GM18951 (cell line): Measurements from ENCODE around the gene RASSF3.

Source experiments
- POLR2A ChIP-seq: IDR thresholded peaks from 4 replicates; pipeline ENCODE4 v1.6.1; 2011; ENCODE audit warnings: mild to moderate bottlenecking; ENCODE audit not compliant: insufficient read length, insufficient read depth; ENCODE audit errors: extremely low read depth
- in situ Hi-C: fragments of 300-500 bp; cut with MboI; formaldehyde crosslinking; loops from one replicate; pipeline ENCODE4 v1.12.0; 2022; ENCODE audit warnings: low sequenced_read_pairs, mixed read lengths, inconsistent platforms; ENCODE audit not compliant: unreplicated experiment

RASSF3 gene

DNA sequence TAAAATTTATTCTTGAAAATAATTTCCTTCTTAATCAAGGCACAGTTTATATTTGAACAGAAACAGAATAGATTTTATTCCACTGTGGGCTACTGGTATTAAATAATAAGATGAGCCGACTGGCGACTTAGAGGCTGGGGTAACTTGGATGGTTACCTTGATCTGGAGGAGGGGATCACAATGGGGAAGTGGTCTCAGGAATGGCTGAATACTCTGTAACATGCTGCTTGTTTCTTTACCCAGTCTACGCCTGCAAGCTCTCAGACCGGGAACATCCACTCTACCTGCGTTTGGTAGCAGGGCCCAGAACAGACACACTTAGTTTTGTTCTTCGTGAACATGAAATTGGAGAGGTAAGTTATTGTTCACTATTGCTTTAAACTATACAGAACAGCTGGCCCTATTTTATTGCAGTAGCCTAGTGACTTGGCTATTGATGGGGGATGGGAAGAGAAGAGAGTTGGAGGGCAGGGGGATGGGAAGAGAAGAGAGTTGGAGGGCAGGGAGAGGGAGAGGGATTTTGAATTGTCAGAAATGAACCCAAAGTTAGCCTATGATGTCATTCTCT is 81.0 kb downstream of the RASSF3 start:
- in situ Hi-C loops, result no loop called here

DNA sequence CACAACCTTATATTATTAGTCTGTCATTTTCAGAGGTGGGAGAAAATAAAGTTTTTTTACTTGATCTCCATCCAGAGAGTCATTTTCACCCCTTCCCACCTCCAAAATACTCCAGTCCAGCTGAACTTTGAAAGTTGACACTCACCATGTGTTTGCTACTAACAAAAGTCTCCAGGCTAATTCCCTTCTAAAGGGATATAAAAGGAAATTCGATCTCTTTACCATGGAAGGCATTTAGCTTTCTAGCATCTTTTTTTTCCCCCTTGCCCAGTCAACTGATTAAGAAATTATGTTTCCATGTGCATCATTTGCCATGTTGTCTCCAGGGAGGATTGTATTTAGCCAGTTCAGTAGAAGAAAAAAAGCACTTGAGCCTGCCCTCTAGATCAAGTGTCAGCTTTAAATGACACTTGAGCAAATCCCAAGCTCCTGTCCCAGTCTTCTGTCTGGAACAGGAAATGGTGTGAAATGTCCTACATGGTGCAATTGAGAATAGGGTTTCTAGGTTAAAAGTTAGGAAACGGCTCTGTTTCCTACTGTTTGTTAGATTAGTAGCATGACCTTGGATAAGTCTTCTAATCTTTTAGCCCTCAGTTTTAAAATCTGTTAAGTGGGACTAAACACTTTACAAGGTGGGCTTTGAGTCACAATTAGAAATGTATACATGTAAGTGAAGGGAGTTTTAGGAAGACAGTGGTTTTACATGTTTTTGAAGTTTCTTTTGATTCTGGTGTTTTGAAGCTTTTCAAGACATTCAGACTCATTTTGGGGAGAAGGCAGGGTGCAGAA is 81.7 kb downstream of the RASSF3 start:
- no peak for TF ChIP-seq POLR2A
- in situ Hi-C loops, result no loop called here

More for the DNA sequence above, 81.0 kb downstream of the RASSF3 start:
- TF ChIP-seq POLR2A, result no peak

- in situ Hi-C loops, result no loop called here
Measured at GRCh38 chr12:64694130-64695040, 84.1 kb downstream of the RASSF3 start.

DNA sequence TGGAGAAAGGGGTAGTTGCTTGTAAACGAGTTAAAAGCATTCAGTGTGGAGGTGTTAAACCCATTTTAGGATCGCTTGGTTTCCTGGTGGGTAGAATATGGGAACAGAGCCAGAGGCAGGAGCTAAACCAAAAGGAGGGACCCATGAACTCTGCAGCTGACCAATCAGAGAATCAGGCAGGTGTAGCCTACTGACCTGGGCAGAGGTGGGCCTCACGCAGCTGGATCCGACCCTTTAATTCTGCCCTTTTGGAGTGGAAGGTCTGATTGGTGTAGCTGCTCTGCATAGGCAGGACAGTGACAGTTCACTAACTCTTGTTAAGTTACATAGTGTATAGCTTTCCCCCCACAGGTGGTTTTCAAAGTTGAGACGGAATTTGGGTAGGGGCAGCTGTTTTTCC is 85.3 kb downstream of the RASSF3 start:
- TF ChIP-seq POLR2A, result no peak

More at GRCh38 chr12:64694130-64695040, 84.1 kb downstream of the RASSF3 start:
- TF ChIP-seq POLR2A, result no peak

DNA sequence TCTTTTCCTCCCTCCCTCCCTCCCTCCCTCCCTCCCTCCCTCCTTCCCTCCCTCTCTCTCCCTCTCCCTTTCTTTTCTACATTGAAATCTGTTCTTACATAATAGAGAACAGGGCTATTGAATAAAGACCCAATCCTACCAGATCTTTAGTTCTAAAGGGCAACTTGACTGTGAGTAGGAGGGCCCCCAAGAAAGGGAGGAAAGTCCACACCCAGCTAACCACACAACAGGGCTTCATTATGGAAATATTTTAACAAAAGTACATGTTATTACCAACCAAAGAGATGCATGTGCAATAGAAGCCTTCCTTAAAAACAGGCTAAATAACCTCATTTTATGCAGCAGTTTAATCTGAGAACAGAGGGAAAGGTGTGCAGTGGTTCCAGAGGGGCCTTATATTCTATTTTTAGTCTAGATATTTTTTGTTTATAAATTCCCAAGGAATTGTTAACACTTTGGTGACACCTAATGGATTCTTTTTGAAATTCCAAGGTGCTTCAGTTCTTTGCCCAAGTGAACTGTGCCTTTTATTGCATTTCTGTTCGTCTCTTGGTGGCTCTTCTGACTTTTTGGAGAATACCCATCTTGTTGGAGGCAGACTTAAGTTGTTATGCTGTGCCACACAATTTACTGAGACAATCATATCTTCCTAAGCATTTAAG is 85.9 kb downstream of the RASSF3 start:
- in situ Hi-C loops, result no loop called here
- TF ChIP-seq POLR2A, result no peak

More for the DNA sequence above, 85.3 kb downstream of the RASSF3 start:
- in situ Hi-C loops, result no loop called here

DNA sequence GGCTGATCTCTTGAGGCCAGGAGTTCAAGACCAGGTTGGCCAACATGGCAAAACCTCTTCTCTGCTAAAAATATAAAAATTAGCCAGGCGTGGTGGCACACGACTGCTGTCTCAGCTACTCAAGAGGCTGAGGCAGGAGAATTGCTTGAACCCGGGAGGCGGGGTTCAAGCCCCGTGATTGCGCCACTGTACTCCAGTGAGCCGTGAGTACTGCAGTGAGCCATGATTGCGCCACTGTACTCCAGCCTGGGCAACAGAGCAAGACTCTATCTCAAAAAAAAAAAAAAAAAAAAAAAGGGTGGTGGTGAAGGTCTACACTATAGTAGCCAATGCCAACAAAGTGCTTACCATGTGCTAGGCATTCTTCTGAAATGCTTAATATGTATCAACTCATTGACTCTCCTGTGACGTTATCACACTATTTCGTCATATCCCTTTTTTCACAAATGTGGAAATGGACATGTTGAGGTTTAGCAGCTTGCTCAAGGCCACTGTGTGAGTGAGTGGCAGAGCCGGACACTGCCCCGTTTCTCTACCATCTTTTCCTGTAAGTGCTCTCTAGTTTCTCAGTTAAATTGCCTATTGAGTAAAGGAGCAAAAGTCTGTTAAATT is 89.3 kb downstream of the RASSF3 start:
- TF ChIP-seq POLR2A, result no peak
- in situ Hi-C loops, result loop anchor here (10.0 kb wide), 1 partner anchor 145 kb away; no protein-coding TSS in a partner anchor

GRCh38 chr12:64700532-64700931 is 90.2 kb downstream of the RASSF3 start:
- TF ChIP-seq POLR2A, result no peak
- in situ Hi-C loops, result loop anchor here (10.0 kb wide), 1 partner anchor 146 kb away; no protein-coding TSS in a partner anchor

- in situ Hi-C loops, result loop anchor here (10.0 kb wide), 1 partner anchor 146 kb away; no protein-coding TSS in a partner anchor
- no peak for TF ChIP-seq POLR2A
Measured at GRCh38 chr12:64701283-64701682, 91.0 kb downstream of the RASSF3 start.

DNA sequence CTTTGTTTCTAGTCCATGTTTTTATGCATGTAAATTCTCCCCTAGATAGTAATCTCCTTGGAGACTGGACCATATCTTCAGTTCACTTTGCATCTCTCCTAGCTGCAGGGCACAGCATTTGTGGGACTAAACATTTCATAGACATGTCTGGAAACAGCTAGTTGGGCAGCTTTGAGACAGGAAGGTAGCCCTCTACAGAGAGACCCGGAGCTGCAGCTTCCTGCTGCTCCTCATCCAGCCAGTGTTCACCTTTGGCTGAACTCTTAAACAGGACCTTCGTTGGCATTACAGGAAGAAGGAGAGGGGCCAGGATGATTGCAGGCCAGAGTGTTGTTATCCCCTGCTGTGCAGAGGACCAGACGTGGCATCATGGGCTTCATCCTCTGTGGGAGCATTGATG is 96.0 kb downstream of the RASSF3 start:
- in situ Hi-C loops, result loop anchor here (10.0 kb wide), 1 partner anchor 152 kb away; no protein-coding TSS in a partner anchor
- TF ChIP-seq POLR2A, result no peak

DNA sequence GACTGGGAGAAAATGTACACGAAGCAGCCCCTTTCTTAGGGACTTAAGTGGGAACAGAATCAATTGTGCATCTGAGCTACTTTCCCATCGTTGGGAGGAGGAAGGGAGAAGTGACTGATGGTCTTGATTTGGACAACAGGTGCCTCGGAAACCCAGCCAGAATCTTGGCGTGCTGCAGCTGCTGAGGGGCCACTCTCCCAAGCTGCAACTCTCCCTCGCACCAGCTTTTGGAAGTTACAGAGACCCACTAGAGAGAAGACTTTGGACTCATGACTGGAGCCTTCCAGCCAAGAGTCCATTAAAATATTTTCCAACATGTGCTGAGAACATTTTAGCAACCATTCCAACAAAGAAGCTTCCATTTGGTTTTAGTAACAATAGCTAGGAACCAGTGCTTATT is 96.6 kb downstream of the RASSF3 start:
- in situ Hi-C loops, result loop anchor here (10.0 kb wide), 1 partner anchor 152 kb away; no protein-coding TSS in a partner anchor
- TF ChIP-seq POLR2A, result no peak

GRCh38 chr12:64707362-64707761 is 97.1 kb downstream of the RASSF3 start:
- no peak for TF ChIP-seq POLR2A
- in situ Hi-C loops, result loop anchor here (10.0 kb wide), 1 partner anchor 153 kb away; no protein-coding TSS in a partner anchor

DNA sequence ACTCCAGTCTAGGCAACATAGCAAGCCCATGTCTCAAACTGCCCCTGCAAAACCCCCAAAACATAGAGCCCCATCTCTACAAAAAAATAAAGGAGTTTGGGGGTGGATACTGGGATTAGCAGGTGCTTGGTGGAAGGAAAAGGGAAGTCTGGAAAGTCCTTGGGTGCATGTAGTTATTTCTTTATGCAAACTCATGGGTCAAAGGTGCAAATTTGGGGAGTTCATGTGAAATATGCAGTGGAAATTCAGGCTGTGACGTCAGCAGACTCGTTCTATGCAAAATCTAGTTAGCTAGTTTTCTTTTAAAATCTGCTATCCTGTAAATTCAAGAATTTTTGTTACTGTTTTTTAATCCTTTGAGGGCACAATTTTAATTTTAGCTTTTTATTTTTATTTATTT is 97.6 kb downstream of the RASSF3 start:
- no peak for TF ChIP-seq POLR2A
- in situ Hi-C loops, result loop anchor here (10.0 kb wide), 1 partner anchor 153 kb away; no protein-coding TSS in a partner anchor
